HepG2 (cell line): ENCODE measurements around the gene SUN1.

ENCODE experiments used
- ATF5 ChIP-seq: sonication (generic); formaldehyde crosslinking; IDR thresholded peaks from 2 replicates; pipeline ENCODE4 v1.4.0; 2020; ENCODE audit warnings: mild to moderate bottlenecking, low read depth, missing genetic modification reagents
- POLR2G ChIP-seq: fragments of 200-400 bp; formaldehyde crosslinking; IDR thresholded peaks from 2 replicates; pipeline ENCODE4 v1.6.1; 2018; ENCODE audit warnings: mild to moderate bottlenecking, low read depth, low read length, moderate library complexity
- RAD21 ChIP-seq: fragments of 450-650 bp; formaldehyde crosslinking; IDR thresholded peaks from 2 replicates; pipeline ENCODE4 v1.5.0; 2020; ENCODE audit warnings: mild to moderate bottlenecking
- RFXAP ChIP-seq: sonication (generic); formaldehyde crosslinking; IDR thresholded peaks from 2 replicates; pipeline ENCODE4 v1.4.0; 2020; ENCODE audit warnings: missing genetic modification reagents, borderline replicate concordance
- SNRNP70 ChIP-seq: fragments of 200-400 bp; formaldehyde crosslinking; IDR thresholded peaks from 2 replicates; pipeline ENCODE4 v1.6.1; 2017; ENCODE audit warnings: mild to moderate bottlenecking, low read depth, low read length, moderate library complexity
- ZBTB1 ChIP-seq: sonication (generic); formaldehyde crosslinking; IDR thresholded peaks from 2 replicates; pipeline ENCODE4 v1.4.0; 2020; ENCODE audit warnings: missing genetic modification reagents, borderline replicate concordance
- ZNF235 ChIP-seq: sonication (generic); formaldehyde crosslinking; IDR thresholded peaks from 2 replicates; pipeline ENCODE4 v1.8.1; 2023; ENCODE audit warnings: mild to moderate bottlenecking, missing genetic modification reagents, borderline replicate concordance
- ZNF75D ChIP-seq: sonication (generic); formaldehyde crosslinking; IDR thresholded peaks from 2 replicates; pipeline ENCODE4 v1.8.1; 2023; ENCODE audit warnings: missing genetic modification reagents, mild to moderate bottlenecking, borderline replicate concordance
- TF ChIP-seq, protein P1 (sequence below): sonication (generic); formaldehyde crosslinking; IDR thresholded peaks from 2 replicates; pipeline ENCODE4 v1.4.0; 2020; ENCODE audit warnings: missing genetic modification reagents, borderline replicate concordance
- TF ChIP-seq, protein P2 (sequence below): sonication (generic); formaldehyde crosslinking; IDR thresholded peaks from 2 replicates; pipeline ENCODE4 v1.5.0; 2020; ENCODE audit warnings: mild to moderate bottlenecking, missing genetic modification reagents, moderate library complexity

GRCh38 chr7:917255-918117 is 85.2 kb downstream of the SUN1 start:
- TF ChIP-seq ZNF235 = no peak
- TF ChIP-seq ZBTB1 (CRISPR knock-in tag) = no peak
- TF ChIP-seq SNRNP70 = no peak
- no peak for TF ChIP-seq ATF5 (CRISPR knock-in tag)
- no peak for TF ChIP-seq ZNF75D
- no peak for TF ChIP-seq POLR2G
- no peak for TF ChIP-seq RAD21 (CRISPR knock-in tag)
- TF ChIP-seq, protein P1, sequence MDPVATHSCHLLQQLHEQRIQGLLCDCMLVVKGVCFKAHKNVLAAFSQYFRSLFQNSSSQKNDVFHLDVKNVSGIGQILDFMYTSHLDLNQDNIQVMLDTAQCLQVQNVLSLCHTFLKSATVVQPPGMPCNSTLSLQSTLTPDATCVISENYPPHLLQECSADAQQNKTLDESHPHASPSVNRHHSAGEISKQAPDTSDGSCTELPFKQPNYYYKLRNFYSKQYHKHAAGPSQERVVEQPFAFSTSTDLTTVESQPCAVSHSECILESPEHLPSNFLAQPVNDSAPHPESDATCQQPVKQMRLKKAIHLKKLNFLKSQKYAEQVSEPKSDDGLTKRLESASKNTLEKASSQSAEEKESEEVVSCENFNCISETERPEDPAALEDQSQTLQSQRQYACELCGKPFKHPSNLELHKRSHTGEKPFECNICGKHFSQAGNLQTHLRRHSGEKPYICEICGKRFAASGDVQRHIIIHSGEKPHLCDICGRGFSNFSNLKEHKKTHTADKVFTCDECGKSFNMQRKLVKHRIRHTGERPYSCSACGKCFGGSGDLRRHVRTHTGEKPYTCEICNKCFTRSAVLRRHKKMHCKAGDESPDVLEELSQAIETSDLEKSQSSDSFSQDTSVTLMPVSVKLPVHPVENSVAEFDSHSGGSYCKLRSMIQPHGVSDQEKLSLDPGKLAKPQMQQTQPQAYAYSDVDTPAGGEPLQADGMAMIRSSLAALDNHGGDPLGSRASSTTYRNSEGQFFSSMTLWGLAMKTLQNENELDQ (CRISPR knock-in tag) = no peak
- TF ChIP-seq, protein P2, sequence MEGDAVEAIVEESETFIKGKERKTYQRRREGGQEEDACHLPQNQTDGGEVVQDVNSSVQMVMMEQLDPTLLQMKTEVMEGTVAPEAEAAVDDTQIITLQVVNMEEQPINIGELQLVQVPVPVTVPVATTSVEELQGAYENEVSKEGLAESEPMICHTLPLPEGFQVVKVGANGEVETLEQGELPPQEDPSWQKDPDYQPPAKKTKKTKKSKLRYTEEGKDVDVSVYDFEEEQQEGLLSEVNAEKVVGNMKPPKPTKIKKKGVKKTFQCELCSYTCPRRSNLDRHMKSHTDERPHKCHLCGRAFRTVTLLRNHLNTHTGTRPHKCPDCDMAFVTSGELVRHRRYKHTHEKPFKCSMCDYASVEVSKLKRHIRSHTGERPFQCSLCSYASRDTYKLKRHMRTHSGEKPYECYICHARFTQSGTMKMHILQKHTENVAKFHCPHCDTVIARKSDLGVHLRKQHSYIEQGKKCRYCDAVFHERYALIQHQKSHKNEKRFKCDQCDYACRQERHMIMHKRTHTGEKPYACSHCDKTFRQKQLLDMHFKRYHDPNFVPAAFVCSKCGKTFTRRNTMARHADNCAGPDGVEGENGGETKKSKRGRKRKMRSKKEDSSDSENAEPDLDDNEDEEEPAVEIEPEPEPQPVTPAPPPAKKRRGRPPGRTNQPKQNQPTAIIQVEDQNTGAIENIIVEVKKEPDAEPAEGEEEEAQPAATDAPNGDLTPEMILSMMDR (CRISPR knock-in tag) = no peak
- TF ChIP-seq RFXAP (CRISPR knock-in tag) = no peak
